Mesenchymal stem cell (in vitro differentiated cells and primary cell): ENCODE measurements around the gene DCAF7.

ENCODE experiments used
- DNase-seq: peaks from one replicate; pipeline ENCODE4 v3.0.0-alpha.2; 2013
- H2AFZ ChIP-seq: one replicate; pipeline ENCODE4 v1.6.1; 2013; ENCODE audit warnings: low read depth, mild to moderate bottlenecking, control low read depth, inconsistent platforms, low read length, moderate library complexity
- H2AK5ac ChIP-seq: 2 replicates; pipeline ENCODE4 v1.6.1; 2013; ENCODE audit warnings: low read length, moderate library complexity, mild to moderate bottlenecking, inconsistent platforms; ENCODE audit not compliant: severe bottlenecking
- H2BK120ac ChIP-seq: one replicate; pipeline ENCODE4 v1.6.1; 2013; ENCODE audit warnings: low read depth, mild to moderate bottlenecking, inconsistent platforms, low read length, moderate library complexity
- H2BK12ac ChIP-seq, 2 experiments: one replicate each; pipeline ENCODE4 v1.6.1; 2013; ENCODE audit warnings: inconsistent platforms in 2 of 2, low read length in 2 of 2, mild to moderate bottlenecking in 2 of 2, moderate library complexity in 2 of 2, control low read depth in 1 of 2
- H2BK15ac ChIP-seq: one replicate; pipeline ENCODE4 v1.6.1; 2013; ENCODE audit warnings: mild to moderate bottlenecking, low read depth, inconsistent platforms; ENCODE audit not compliant: poor library complexity, severe bottlenecking
- H2BK5ac ChIP-seq: 2 replicates; pipeline ENCODE4 v1.6.1; 2013; ENCODE audit warnings: low read depth, mild to moderate bottlenecking, low read length, control low read depth, inconsistent platforms; ENCODE audit not compliant: poor library complexity, severe bottlenecking
- H3K14ac ChIP-seq, 2 experiments: one replicate each; pipeline ENCODE4 v1.6.1; 2013; ENCODE audit warnings: inconsistent platforms in 2 of 2, low read length in 2 of 2, control low read depth in 1 of 2, mild to moderate bottlenecking in 1 of 2, moderate library complexity in 1 of 2
- H3K18ac ChIP-seq, 2 experiments: one replicate each; pipeline ENCODE4 v1.6.1; 2013; ENCODE audit warnings: inconsistent platforms in 2 of 2, low read length in 2 of 2, control low read depth in 1 of 2, low read depth in 1 of 2, mild to moderate bottlenecking in 1 of 2
- H3K23ac ChIP-seq, 2 experiments: one replicate each; pipeline ENCODE4 v1.6.1; 2013; ENCODE audit warnings: inconsistent platforms in 2 of 2, low read length in 2 of 2, mild to moderate bottlenecking in 2 of 2, moderate library complexity in 2 of 2, control low read depth in 1 of 2
- H3K27ac ChIP-seq: 2 replicates; pipeline ENCODE4 v1.5.1; 2013; ENCODE audit warnings: mild to moderate bottlenecking, moderate library complexity, low read length, control low read depth, inconsistent platforms; ENCODE audit not compliant: poor library complexity, severe bottlenecking
- H3K27me3 ChIP-seq, 2 experiments: 2 replicates each; pipeline versions ENCODE4 v1.6.1 to v1.7.0; 2013; ENCODE audit warnings: low read length in 2 of 2, mild to moderate bottlenecking in 2 of 2, moderate library complexity in 2 of 2, control low read depth in 1 of 2, inconsistent platforms in 1 of 2; ENCODE audit not compliant: control insufficient read depth in 1 of 2, insufficient read depth in 1 of 2
- H3K36me3 ChIP-seq, 2 experiments: 2 replicates each; pipeline versions ENCODE4 v1.6.1 to v1.7.0; 2013; ENCODE audit warnings: low read length in 2 of 2, control low read depth in 1 of 2, inconsistent platforms in 1 of 2, low read depth in 1 of 2, mild to moderate bottlenecking in 1 of 2; ENCODE audit not compliant: insufficient read depth in 2 of 2, control insufficient read depth in 1 of 2
- H3K4ac ChIP-seq, 2 experiments: one replicate each; pipeline ENCODE4 v1.6.1; 2013; ENCODE audit warnings: inconsistent platforms in 2 of 2, low read length in 2 of 2, mild to moderate bottlenecking in 2 of 2, moderate library complexity in 2 of 2, control low read depth in 1 of 2, low read depth in 1 of 2
- H3K4me1 ChIP-seq: 2 replicates; pipeline ENCODE4 v1.6.1; 2013; ENCODE audit warnings: low read depth, low read length, control low read depth; ENCODE audit not compliant: control insufficient read depth, insufficient read depth
- H3K4me2 ChIP-seq: 2 replicates; pipeline ENCODE4 v1.6.1; 2013; ENCODE audit warnings: low read length, mild to moderate bottlenecking, inconsistent platforms; ENCODE audit not compliant: poor library complexity, severe bottlenecking
- H3K4me3 ChIP-seq, 2 experiments: 2 replicates each; pipeline versions ENCODE4 v1.5.1 to v1.7.0; 2013; ENCODE audit warnings: low read length in 2 of 2, mild to moderate bottlenecking in 2 of 2, control low read depth in 1 of 2, low read depth in 1 of 2; ENCODE audit not compliant: insufficient read depth in 1 of 2
- H3K79me1 ChIP-seq: replicated peaks from 2 replicates; pipeline ENCODE4 v1.6.1; 2013; ENCODE audit warnings: mild to moderate bottlenecking, control low read depth, low read length, inconsistent platforms; ENCODE audit not compliant: poor library complexity, severe bottlenecking
- H3K9ac ChIP-seq: 2 replicates; pipeline ENCODE4 v1.7.0; 2013; ENCODE audit warnings: mild to moderate bottlenecking, low read length, moderate library complexity
- H3K9me3 ChIP-seq: 2 replicates; pipeline ENCODE4 v1.7.0; 2013; ENCODE audit warnings: mild to moderate bottlenecking, low read length; ENCODE audit not compliant: control insufficient read depth
- H4K8ac ChIP-seq: one replicate; pipeline ENCODE4 v1.6.1; 2013; ENCODE audit warnings: inconsistent platforms, mild to moderate bottlenecking, low read length, moderate library complexity
- H4K91ac ChIP-seq: one replicate; pipeline ENCODE4 v1.6.1; 2013; ENCODE audit warnings: mild to moderate bottlenecking, low read length, inconsistent platforms
- WGBS: methylation state at CpG from one replicate; pipeline ENCODE4 v1.1.7; 2013; ENCODE audit warnings: mixed read lengths; 5-methylcytosine and 5-hydroxymethylcytosine counted together

Gene DCAF7

GRCh38 chr17:63557416-63557815 lies 7.1 kb downstream of the DCAF7 start:
- Histone ChIP-seq H2AFZ (no peak overlapping the region), H3K4me1 (peaks cover 4% of the 10 kb centered on the region), H3K36me3 (no peaks in the 10 kb centered on the region), H2BK120ac (no peak overlapping the region), H3K27ac (no peak overlapping the region), H3K79me1 (peaks cover 8% of the 10 kb centered on the region), H3K9ac (no peak overlapping the region), H3K23ac (no peak overlapping the region), H2BK5ac (no peak overlapping the region), H3K18ac (no peak overlapping the region), H2BK12ac (no peak overlapping the region), H2AK5ac (no peak overlapping the region), H3K27me3 (no peaks in the 10 kb centered on the region), H4K91ac (no peak overlapping the region), H4K8ac (no peak overlapping the region), H3K4ac (no peak overlapping the region), H3K14ac (no peak overlapping the region), H3K4me3 (no peak overlapping the region), H2BK15ac (no peak overlapping the region), H3K9me3 (no peaks in the 10 kb centered on the region), H3K4me2 (no peak overlapping the region)
- WGBS, result 96% methylated on average over 2 of the region's 2 CpGs
- no peak for DNase-seq

- no peak overlapping the region for H3K23ac ChIP-seq
- H4K91ac ChIP-seq, result no peak overlapping the region
- H3K14ac ChIP-seq, result no peak overlapping the region
- no peak overlapping the region for H2BK120ac ChIP-seq
- H2BK12ac ChIP-seq, result no peak overlapping the region
- no peak overlapping the region for H3K4ac ChIP-seq
- H2AK5ac ChIP-seq, result no peak overlapping the region
- H3K27ac ChIP-seq, result no peak overlapping the region
- DNase-seq, result no peak
- H2BK5ac ChIP-seq, result no peak overlapping the region
- no peak overlapping the region for H2AFZ ChIP-seq
- no peak overlapping the region for H2BK15ac ChIP-seq
- no peak overlapping the region for H3K4me2 ChIP-seq
- no peak overlapping the region for H3K4me3 ChIP-seq
- no peak overlapping the region for H4K8ac ChIP-seq
- peaks cover 11% of the 10 kb centered on the region for H3K79me1 ChIP-seq
- H3K18ac ChIP-seq, result no peak overlapping the region
- WGBS, result 100% methylated on average over 3 of the region's 3 CpGs
- peaks cover 2% of the 10 kb centered on the region for H3K4me1 ChIP-seq
- H3K9me3 ChIP-seq, result no peaks in the 10 kb centered on the region
- no peak overlapping the region for H3K9ac ChIP-seq
- no peaks in the 10 kb centered on the region for H3K36me3 ChIP-seq
- no peaks in the 10 kb centered on the region for H3K27me3 ChIP-seq
Measured at GRCh38 chr17:63558441-63558840, 8.2 kb downstream of the DCAF7 start.

GRCh38 chr17:63561819-63562218 lies 11.5 kb downstream of the DCAF7 start:
- Histone ChIP-seq H3K4me2 (no peak overlapping the region), H3K27me3 (no peaks in the 10 kb centered on the region), H2BK5ac (no peak overlapping the region), H3K9ac (no peak overlapping the region), H2AFZ (no peak overlapping the region), H3K18ac (no peak overlapping the region), H3K4me3 (no peak overlapping the region), H2BK15ac (no peak overlapping the region), H3K14ac (no peak overlapping the region), H3K4ac (no peak overlapping the region), H3K79me1 (peaks cover 19% of the 10 kb centered on the region), H2AK5ac (no peak overlapping the region), H4K8ac (no peak overlapping the region), H2BK120ac (no peak overlapping the region), H4K91ac (no peak overlapping the region), H3K9me3 (no peaks in the 10 kb centered on the region), H2BK12ac (no peak overlapping the region), H3K36me3 (no peaks in the 10 kb centered on the region), H3K4me1 (peaks cover 2% of the 10 kb centered on the region), H3K27ac (no peak overlapping the region), H3K23ac (no peak overlapping the region)
- DNase-seq, result no peak

GRCh38 chr17:63563339-63563738 lies 13.1 kb downstream of the DCAF7 start:
- no peaks in the 10 kb centered on the region for H3K27me3 ChIP-seq
- no peak overlapping the region for H3K18ac ChIP-seq
- no peak overlapping the region for H3K14ac ChIP-seq
- H3K4ac ChIP-seq, result no peak overlapping the region
- no peak overlapping the region for H3K9ac ChIP-seq
- no peaks in the 10 kb centered on the region for H3K4me1 ChIP-seq
- no peak overlapping the region for H2BK120ac ChIP-seq
- H3K23ac ChIP-seq, result no peak overlapping the region
- H2AFZ ChIP-seq, result no peak overlapping the region
- H3K27ac ChIP-seq, result no peak overlapping the region
- peaks cover 17% of the 10 kb centered on the region for H3K79me1 ChIP-seq
- H2BK12ac ChIP-seq, result no peak overlapping the region
- H2AK5ac ChIP-seq, result no peak overlapping the region
- no peaks in the 10 kb centered on the region for H3K9me3 ChIP-seq
- H2BK15ac ChIP-seq, result no peak overlapping the region
- DNase-seq, result no peak
- H3K4me2 ChIP-seq, result no peak overlapping the region
- H2BK5ac ChIP-seq, result no peak overlapping the region
- H4K91ac ChIP-seq, result no peak overlapping the region
- no peak overlapping the region for H3K4me3 ChIP-seq
- H4K8ac ChIP-seq, result no peak overlapping the region
- H3K36me3 ChIP-seq, result no peaks in the 10 kb centered on the region
- no CpG with 5 or more reads among the region's 2 CpGs for WGBS
